HG03565 (cell line): ENCODE data around the gene REEP3.
A peak's percentile ranks its signal among the peaks of the same experiment; 100 is the strongest.
"Not testable (repeated sequence)": the region's sequence is repeated elsewhere in the genome, so short reads cannot be mapped to it uniquely, and the experiment has no call there.

Source experiments
- ATAC-seq: cut with Tn5 transposase; IDR thresholded peaks from one replicate; pipeline ENCODE4 v1.9.1; 2021; ENCODE audit warnings: mild to moderate bottlenecking, moderate library complexity; ENCODE audit not compliant: unreplicated experiment

The REEP3 gene

DNA sequence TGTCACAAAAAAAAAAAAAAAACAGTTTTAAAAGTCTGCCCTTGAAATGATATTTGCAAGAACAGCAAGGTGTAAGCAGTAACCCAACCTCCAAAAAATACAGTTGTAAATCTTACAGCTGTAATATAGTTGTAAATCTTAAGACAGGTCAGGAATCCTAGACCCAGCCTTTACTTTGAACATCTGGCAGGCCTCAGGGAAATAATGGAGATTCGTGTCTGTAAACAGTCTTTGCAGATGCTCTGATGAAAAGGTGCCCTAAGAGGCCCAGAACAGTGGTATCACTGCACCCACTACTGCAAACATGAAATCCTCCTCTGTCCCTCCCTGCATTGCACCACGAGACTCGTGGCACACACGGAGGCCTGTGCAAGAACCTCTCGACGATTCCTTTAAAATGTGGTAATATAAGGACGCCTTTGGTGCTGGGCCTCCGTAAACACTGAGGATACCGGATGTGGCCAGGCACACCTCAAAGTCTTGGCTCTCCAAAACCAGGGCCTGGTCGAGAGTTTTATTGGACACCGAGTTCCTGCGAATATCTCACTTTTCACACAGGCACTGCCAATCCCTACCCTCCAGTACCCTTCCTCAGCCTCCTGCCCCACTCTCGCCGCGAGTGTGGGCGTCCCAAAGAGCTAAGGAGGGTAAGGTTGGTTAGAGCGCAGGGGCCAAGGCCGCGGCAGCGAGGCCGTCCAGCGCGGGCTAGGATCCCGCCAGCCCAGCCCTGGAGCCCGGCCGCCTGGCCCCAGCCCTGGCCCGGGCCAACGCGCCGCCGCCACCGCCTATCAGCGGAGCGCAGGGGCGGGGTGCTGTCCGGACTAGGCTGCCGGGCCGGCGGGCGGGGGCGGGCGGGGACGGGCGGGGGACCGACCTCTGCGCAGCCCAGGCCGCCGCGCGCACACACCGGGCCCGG lies at the start of gene REEP3:
Gene REEP3, plus strand, starts transcription at position 902 of the 916 bp plus-strand sequence. CDS start 145 bp downstream, outside the sequence.
- peak; percentile 46 for ATAC-seq

GRCh38 chr10:63474488-63474887 lies 46.7 kb upstream of the REEP3 start:
- ATAC-seq, result no peak

DNA sequence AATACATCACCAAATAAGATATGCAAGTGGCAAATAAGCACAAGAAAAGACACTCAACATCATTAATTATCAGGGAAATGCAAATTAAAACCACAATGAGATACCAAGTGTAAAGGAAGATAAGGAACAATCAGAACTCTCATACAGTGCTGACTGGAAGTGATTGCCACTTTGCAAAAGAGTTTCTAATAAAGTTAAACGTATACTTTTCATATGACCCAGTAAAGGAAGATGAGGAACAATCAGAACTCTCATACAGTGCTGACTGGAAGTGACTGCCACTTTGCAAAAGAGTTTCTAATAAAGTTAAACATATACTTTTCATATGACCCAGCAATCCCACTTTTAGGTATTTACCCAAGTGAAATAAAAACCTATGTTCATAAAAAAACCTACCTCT lies 43.3 kb upstream of the REEP3 start:
- no peak for ATAC-seq

GRCh38 chr10:63478564-63478963 lies 42.6 kb upstream of the REEP3 start:
- no peak for ATAC-seq

DNA sequence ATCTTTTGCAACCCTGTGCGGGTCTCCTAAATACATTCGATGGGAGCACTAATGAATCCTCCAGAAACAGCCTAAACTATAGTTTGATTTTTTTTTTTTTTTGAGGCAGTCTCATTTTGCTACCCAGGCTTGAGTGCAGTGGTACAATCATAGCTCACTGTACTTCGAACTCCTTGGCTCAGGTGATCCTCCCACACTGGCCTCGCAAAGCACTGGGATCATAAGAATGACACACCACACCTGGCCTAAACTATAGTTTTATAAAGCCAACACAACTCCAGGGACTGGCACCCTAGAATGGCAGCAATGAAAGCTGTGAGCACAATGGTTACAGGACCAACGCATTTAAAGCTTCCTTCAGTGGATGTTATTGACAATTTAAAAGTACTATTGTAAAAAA lies 41.0 kb upstream of the REEP3 start:
- ATAC-seq, result no peak

GRCh38 chr10:63481815-63482421 lies 39.3 kb upstream of the REEP3 start:
- ATAC-seq, result no peak

GRCh38 chr10:63483983-63484382 lies 37.2 kb upstream of the REEP3 start:
- no peak for ATAC-seq

DNA sequence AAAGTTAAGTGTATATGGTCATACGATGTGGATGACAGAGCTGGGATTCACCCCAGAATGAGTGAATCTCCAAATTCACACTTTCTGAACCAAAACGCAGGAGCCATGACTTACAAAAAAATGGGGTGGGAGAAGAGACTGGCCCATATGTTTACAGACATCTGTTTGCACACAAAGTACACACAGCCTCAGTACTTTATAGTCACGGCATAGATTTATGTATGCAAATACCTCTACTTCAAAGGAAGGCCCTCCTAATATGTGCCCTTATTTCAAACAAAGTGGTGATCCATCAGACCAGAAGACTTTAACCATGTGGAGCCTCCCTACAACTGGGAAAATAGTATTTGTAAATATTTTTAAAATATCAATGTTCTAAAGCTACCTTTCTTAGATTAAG lies 33.2 kb upstream of the REEP3 start:
- no peak for ATAC-seq

DNA sequence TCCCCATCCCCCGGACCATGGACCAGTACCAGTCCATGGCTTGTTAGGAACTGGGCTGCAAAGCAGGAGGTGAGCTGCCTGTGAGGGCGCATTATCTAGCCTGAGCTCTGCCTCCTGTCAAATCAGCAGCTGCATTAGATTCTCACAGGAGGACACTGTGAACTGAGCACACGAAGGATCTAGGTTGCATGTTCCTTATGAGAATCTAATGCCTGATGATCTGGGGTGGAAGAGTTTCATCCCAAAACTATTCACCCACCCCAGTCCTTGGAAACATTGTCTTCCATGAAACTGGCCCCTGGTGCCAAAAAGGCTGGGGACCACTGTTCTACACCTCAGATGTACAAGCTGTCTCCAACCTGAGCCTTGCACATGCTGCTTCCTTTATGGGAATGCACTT lies 31.4 kb upstream of the REEP3 start:
- ATAC-seq, result no peak

DNA sequence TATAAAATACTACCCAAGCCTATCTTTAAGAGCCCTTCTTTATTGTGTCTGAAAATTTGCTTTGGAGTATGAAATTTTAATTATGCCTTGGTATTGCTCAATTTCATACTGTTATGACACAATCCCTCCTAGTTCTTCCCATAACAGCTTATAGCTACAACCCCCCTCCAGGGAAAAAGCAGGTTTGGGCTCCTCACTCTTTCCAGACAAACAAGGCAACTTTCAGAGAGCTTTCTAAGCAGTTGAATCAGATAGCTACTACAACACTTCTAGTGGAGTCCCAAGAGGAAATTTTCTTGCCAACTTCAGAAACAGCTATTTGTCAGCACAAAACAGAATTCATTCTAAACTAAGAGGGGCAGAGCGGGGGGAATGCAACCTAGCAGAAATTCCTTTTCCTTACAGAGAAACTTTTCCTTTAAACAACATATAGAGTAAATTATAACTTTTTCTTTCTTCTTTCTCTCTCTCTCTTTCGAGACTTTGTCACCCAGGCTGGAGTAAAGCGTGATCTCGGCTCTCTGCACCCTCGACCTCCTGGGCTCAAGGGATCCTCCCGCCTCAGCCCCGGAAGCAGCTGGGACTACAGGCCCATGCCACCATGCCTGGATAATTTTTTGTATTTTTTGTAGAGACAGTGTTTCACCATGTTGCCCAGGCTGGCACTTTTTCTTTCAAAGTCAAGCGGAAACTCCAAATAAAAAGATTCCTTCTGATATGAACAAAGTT lies 29.4 kb upstream of the REEP3 start:
- no peak for ATAC-seq

- ATAC-seq, result not testable (repeated sequence)
These were observed 28.9 kb upstream of the REEP3 start for GRCh38 chr10:63492317-63492690.

DNA sequence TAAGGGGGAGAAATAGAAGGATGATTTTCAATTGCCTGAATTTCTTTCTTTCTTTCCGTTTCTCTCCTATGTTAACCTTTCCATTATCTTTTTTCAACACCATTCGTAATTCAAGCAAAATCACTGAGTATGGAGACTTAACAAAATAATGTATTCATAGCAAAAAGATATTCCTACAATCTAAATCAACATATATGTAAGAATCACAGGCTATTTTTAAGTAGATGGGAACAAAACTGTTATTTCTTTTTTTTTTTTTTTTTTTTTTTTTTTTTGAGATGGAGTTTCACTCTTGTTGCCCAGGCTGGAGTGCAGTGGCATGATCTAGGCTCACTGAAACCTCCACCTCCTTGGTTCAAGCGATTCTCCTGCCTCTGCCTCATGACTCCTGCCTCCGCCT lies 28.2 kb upstream of the REEP3 start:
- no peak for ATAC-seq

GRCh38 chr10:63494951-63495350 lies 26.2 kb upstream of the REEP3 start:
- no peak for ATAC-seq

DNA sequence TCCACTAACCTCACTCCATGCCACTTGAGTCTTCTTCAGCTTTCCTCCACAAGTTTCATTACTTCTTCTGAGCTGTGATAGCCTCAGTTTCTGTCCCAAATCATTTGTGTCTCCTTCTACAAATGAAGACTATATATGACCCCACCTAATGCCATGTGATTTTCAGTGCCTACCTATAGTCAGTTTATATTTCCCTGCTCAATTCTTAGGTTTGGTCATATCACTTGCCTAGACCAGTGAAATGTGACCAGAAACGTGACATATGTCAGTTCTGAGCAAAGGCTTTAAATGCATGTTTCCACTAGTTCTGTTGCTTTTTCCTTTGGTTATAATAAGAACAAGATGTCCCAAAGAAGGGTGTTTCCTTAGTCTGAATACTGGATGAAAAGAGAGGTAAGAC lies 24.6 kb upstream of the REEP3 start:
- ATAC-seq, result no peak

- ATAC-seq, result no peak
These were observed 23.9 kb upstream of the REEP3 start for GRCh38 chr10:63497321-63497720.

GRCh38 chr10:63498665-63499064 lies 22.5 kb upstream of the REEP3 start:
- ATAC-seq, result no peak

DNA sequence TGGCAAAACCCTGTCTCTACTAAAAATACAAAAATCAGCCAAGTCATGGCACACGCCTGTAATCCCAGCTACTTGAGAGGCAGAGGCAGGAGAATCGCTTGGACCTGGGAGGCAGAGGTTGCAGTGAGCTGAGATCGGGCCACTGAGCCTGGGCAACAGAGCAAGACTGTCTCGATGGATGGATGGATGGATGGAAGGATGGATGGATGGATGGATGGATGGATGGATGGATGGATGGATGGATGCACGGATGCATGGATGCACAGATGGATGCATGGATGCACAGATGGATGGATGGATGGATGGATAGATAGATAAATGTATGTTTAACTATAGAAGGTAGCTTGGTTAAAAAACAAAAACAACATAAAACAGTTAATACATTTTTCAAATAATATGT lies 20.6 kb upstream of the REEP3 start:
- not testable (repeated sequence) for ATAC-seq

- no peak for ATAC-seq
These were observed 19.2 kb upstream of the REEP3 start for GRCh38 chr10:63501954-63502353.

GRCh38 chr10:63502832-63503231 lies 18.4 kb upstream of the REEP3 start:
- ATAC-seq, result no peak

- no peak for ATAC-seq
These were observed 17.8 kb upstream of the REEP3 start for GRCh38 chr10:63503395-63503794.

DNA sequence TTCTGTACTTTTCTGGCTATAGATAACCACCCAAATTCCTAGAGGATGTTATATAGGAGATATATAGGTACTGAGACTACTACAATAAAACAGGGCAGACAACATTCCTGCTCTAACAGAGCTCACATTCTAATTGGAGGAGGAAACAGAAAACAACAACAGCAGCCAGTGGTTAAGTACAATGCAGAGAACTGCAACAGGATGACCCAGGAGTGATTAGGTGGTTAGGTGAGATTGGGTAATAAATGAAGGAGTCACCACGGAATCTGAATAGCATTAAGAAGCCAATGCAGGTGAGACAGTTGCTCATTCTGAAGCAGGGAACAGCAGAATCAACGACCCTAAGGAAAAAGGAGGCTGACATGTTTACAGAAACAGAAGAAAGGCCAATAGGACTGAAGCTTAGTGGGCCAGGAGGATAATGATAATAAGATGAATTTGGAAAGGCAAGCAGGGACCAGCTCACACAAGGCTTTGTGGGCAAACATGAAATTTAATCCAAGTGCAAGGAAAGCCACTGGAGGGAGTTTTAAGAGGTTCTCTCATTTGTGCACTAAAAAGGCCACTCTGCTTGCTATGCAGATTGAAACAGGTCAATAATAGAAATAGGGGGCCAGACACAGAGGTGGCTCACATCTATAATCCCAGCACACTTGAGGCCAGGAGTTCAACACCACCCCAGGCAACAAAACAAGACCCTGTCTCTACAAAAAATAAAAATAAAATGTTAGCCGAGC lies 16.9 kb upstream of the REEP3 start:
- no peak for ATAC-seq
